Effector CD8-positive, alpha-beta T cell (primary cell): Measurements from ENCODE around the gene CYP1A2.

ENCODE experiments used
- DNase-seq: peaks from one replicate; lab custom pipeline; 2025; lab: John Stamatoyannopoulos, UW

The CYP1A2 gene

GRCh38 chr15:74802862-74803447 lies 54.3 kb downstream of the CYP1A2 start:
- DNase-seq = no peak

GRCh38 chr15:74804935-74805334 lies 56.3 kb downstream of the CYP1A2 start:
- DNase-seq = no peak
